ENCODE data around the gene MINPP1. TPM values are rescaled to one million over a fixed set of nuclear protein-coding genes. Genes with fewer than 3 reads are reported as not detected.
A peak's percentile ranks its signal among the peaks of the same experiment; 100 is the strongest.

MINPP1 gene
- total and polyA plus RNA-seq, 8 donors = 5.5 to 11.9 (median 9.8) TPM

- DNase-seq (no peak), FAIRE-seq (no peak), ATAC-seq (no peak)
- WGBS, 2 donors = 81 to 85% methylated on average over 5 of the region's 5 CpGs
- intact Hi-C loops (cut with DNase I) = no loop called here
- Histone ChIP-seq H3K4me3 (no peak overlapping the region), H3K36me3 (no peaks in the 10 kb centered on the region), H3K27me3 (no peaks in the 10 kb centered on the region), H3K9me3 (no peaks in the 10 kb centered on the region), H3K4me1 (peaks cover 0 to 8% (median 0%) of the 10 kb centered on the region in 3 donors), H3K27ac (no peak overlapping the region)
- TF ChIP-seq CTCF (IDR thresholded peaks at IDR 0.05) = no peak
Observed at GRCh38 chr10:87578160-87578841, 73.6 kb downstream of the MINPP1 start.

GRCh38 chr10:87578842-87579401 lies 74.2 kb downstream of the MINPP1 start:
- 50 to 61% methylated on average over 11 of the region's 11 CpGs for WGBS, 2 donors
- Histone ChIP-seq H3K4me3 (no peak overlapping the region), H3K4me1 (peaks cover 0 to 8% (median 0%) of the 10 kb centered on the region in 3 donors), H3K27me3 (no peaks in the 10 kb centered on the region), H3K36me3 (no peaks in the 10 kb centered on the region), H3K9me3 (no peaks in the 10 kb centered on the region), H3K27ac (peak overlapping the region in 1 of 4 donors; percentile 6)
- FAIRE-seq = no peak
- intact Hi-C loops (cut with DNase I) = no loop called here
- no peak for TF ChIP-seq CTCF (IDR thresholded peaks at IDR 0.05)
- peak; percentile 47 to 78 (median 66) for ATAC-seq
- no peak for DNase-seq

- Histone ChIP-seq H3K27me3 (no peaks in the 10 kb centered on the region), H3K4me3 (no peak overlapping the region), H3K4me1 (peaks cover 0 to 8% (median 0%) of the 10 kb centered on the region in 3 donors), H3K36me3 (no peaks in the 10 kb centered on the region), H3K27ac (peak overlapping the region in 1 of 4 donors; percentile 6), H3K9me3 (no peaks in the 10 kb centered on the region)
- 37 to 52% methylated on average over 1 of the region's 1 CpG for WGBS, 2 donors
- no peak for TF ChIP-seq CTCF (IDR thresholded peaks at IDR 0.05)
- peak in 1 of 4 donors; percentile 69 for ATAC-seq
- DNase-seq = no peak
- intact Hi-C loops (cut with DNase I) = no loop called here
- no peak for FAIRE-seq
Observed at GRCh38 chr10:87579563-87579962, 74.9 kb downstream of the MINPP1 start.

GRCh38 chr10:87580016-87580415 lies 75.3 kb downstream of the MINPP1 start:
- Histone ChIP-seq H3K9me3 (no peaks in the 10 kb centered on the region), H3K4me1 (peaks cover 0 to 8% (median 3%) of the 10 kb centered on the region in 3 donors), H3K27me3 (no peaks in the 10 kb centered on the region), H3K36me3 (no peaks in the 10 kb centered on the region), H3K4me3 (no peak overlapping the region), H3K27ac (no peak overlapping the region)
- DNase-seq (no peak), ATAC-seq (no peak), FAIRE-seq (no peak)
- WGBS, 2 donors = 45 to 54% methylated on average over 1 of the region's 1 CpG
- TF ChIP-seq CTCF (IDR thresholded peaks at IDR 0.05) = no peak
- intact Hi-C loops (cut with DNase I) = loop anchor here in 1 of 3 donors (5.0 kb wide), 1 partner anchor 33 kb away; no protein-coding TSS in a partner anchor

All from pancreas (tissue), 10 donors.